Measurements from ENCODE around the gene HNF4A.

HNF4A gene

DNA sequence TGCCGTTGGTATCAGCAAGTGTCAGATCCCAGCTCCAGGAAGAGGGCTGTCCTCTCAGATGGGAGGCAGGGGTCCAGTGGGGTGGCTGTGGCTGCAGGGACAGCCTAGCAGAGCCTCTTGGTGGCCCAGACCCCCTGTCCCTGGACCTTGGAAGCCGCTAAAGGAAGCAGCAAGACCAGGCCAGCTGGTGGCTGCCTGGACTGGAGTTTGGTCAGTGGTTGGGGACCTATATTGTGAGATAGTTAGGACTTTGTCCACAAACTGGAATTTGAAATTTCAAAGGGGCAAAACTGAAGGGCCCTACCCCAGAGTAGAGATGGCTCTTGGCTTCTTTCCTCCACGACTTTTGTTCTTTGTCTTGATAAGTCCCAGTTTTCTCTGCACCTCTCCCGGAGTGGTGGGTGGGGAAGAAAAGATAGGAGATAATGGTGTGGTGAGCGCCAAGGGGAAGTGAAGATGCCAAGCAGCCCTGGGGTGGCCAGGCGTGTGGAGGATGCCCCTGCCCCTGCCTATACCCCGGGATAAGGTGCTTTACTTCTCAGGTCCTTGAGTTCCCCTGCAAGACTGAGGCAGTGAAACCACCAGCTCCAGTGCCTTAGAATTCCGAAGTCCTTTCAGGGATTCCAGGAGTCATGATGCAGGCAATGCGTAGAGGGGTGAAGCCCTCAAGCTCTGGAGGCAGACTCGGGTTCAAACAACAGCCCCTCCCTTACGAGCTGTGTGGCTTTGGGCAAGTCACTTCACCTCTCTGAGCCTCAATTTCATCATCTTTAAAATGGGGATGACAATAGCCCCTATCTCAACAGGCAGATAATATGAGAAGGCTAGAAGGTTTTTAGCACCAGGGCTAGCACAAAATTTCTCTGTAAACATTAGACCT is 40.2 kb downstream of the HNF4A start:
- no peak for DNase-seq (ENCODE audit: extremely low spot score)
- ChIA-PET CTCF (interaction anchor here (0.6 kb wide), 1 partner anchor 171 kb away, joined by 3 read pairs; no protein-coding TSS in a partner anchor), POLR2A (interaction anchor here (1.1 kb wide), 1 partner anchor 80 kb away, joined by 3 read pairs; the partner anchor contains the start of gene TTPAL)
- TF ChIP-seq ARNT (IDR thresholded peaks at IDR 0.05) (no peak), ELF4 (IDR thresholded peaks at IDR 0.05) (no peak), HDGF (IDR thresholded peaks at IDR 0.05; ENCODE audit: borderline replicate concordance) (no peak), CTBP1 (IDR thresholded peaks at IDR 0.05; ENCODE audit: borderline replicate concordance) (no peak), NFRKB (IDR thresholded peaks at IDR 0.05) (no peak), BHLHE40 (IDR thresholded peaks at IDR 0.05; ENCODE audit: borderline replicate concordance) (no peak)

DNA sequence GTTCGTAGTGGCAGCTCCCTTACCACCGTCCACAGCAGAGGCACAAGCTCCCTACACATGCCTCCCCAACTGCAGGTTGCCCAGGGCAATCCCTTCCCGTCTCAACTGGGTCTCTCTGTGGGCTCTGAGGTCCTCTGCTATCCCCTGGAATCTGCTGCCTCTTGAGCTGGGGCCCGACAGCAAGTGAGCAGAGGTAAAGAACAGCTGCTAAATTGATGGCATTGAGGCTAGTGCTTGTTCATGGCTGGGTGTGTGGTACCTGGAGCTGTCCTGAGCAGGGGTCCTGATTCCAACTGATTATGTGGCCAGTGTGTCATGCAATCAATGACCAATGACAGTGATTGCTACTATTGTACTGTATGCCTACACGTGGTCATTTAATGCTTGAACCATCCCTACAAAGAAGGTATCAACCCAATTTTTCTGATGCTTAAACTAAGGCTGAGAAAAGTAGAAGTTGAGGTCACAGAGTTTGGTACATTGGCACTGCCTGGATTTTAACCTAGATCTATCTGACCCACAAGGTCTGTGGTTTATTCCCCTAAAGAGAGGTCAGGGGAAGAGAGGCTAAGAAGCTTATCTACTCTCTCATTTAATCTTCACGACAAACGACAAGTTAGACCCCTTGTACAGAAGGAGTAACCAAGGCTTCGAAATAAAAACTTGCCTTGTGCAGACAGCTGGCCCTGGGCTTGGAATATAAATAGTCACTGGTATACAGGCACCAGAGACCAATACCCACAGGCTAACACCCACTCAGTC is 41.1 kb downstream of the HNF4A start:
- TF ChIP-seq HDGF (IDR thresholded peaks at IDR 0.05; ENCODE audit: borderline replicate concordance) (no peak), ARNT (IDR thresholded peaks at IDR 0.05) (no peak), ZNF384 (IDR thresholded peaks at IDR 0.05) (no peak), SUZ12 (IDR thresholded peaks at IDR 0.05) (no peak), L3MBTL2 (conservative IDR thresholded peaks at IDR 0.05) (no peak), FOXA1 (IDR thresholded peaks at IDR 0.05) (no peak), ELF4 (IDR thresholded peaks at IDR 0.05) (no peak), FOXK2 (IDR thresholded peaks at IDR 0.05) (no peak), LEF1 (IDR thresholded peaks at IDR 0.05; ENCODE audit: borderline replicate concordance) (no peak), FOXM1 (IDR thresholded peaks at IDR 0.05; ENCODE audit: borderline replicate concordance) (no peak), PKNOX1 (IDR thresholded peaks at IDR 0.05) (no peak), BHLHE40 (IDR thresholded peaks at IDR 0.05; ENCODE audit: borderline replicate concordance) (no peak), SP1 (IDR thresholded peaks at IDR 0.05) (no peak)
- ChIA-PET CTCF (no interaction called here), POLR2A (interaction anchor here (1.1 kb wide), 1 partner anchor 79 kb away, joined by 3 read pairs; the partner anchor contains the start of gene TTPAL)
- DNase-seq (ENCODE audit: extremely low spot score), result no peak

DNA sequence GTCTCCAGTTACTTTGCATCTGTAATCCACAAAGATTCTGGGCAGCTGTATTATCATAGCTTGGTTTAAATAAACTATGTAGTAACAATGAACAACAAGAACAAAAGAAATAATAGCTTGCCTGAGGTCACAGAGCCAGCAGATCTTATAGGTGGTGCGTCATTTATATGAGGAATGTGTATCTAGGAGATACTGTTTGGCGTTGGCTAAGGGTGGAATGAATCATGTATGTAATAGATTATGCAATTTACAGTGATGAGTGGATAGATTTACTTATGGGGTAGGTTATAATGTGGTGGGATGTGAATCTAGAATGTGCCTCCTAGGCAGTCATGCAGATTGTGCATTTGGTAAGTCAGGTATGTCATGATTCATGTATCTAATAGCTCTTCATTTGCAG is 42.8 kb downstream of the HNF4A start:
- ChIA-PET POLR2A (no interaction called here), CTCF (no interaction called here)
- DNase-seq (ENCODE audit: extremely low spot score), result no peak

DNA sequence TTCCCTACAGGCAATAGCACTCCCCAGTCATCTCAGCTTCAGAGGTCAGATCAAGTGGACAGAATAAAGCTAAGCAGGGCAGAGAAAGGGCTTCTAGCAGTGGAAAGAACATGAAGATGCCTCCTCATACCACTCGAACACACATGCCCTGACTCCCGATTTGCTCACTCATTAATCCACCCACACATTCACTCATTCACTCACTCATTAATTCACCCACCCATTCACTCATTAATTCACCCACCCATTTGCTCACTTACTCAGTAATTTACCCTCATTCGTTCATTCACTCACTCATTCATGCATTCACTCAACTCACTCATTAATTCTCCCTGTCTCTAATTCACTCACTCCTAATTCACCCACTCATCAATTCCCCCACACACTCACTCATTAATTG is 43.9 kb downstream of the HNF4A start:
- ChIA-PET CTCF (no interaction called here), POLR2A (no interaction called here)
- DNase-seq (ENCODE audit: extremely low spot score), result no peak
- TF ChIP-seq LEF1 (IDR thresholded peaks at IDR 0.05; ENCODE audit: borderline replicate concordance), result no peak
- TF ChIP-seq CTBP1 (IDR thresholded peaks at IDR 0.05; ENCODE audit: borderline replicate concordance), result no peak
- TF ChIP-seq ZNF384 (IDR thresholded peaks at IDR 0.05), result no peak
- no peak for TF ChIP-seq FOXK2 (IDR thresholded peaks at IDR 0.05)
- no peak for TF ChIP-seq ARNT (IDR thresholded peaks at IDR 0.05)
- no peak for TF ChIP-seq SP1 (IDR thresholded peaks at IDR 0.05)
- TF ChIP-seq BHLHE40 (IDR thresholded peaks at IDR 0.05; ENCODE audit: borderline replicate concordance), result no peak
- no peak for TF ChIP-seq HDGF (IDR thresholded peaks at IDR 0.05; ENCODE audit: borderline replicate concordance)
- TF ChIP-seq ELF4 (IDR thresholded peaks at IDR 0.05), result no peak
- TF ChIP-seq SUZ12 (IDR thresholded peaks at IDR 0.05), result no peak
- no peak for TF ChIP-seq PKNOX1 (IDR thresholded peaks at IDR 0.05)
- TF ChIP-seq TARDBP (IDR thresholded peaks at IDR 0.05), result no peak
- no peak for TF ChIP-seq FOXA1 (IDR thresholded peaks at IDR 0.05)
- no peak for TF ChIP-seq L3MBTL2 (conservative IDR thresholded peaks at IDR 0.05)

More for the DNA sequence above, 42.8 kb downstream of the HNF4A start:
- TF ChIP-seq BHLHE40 (IDR thresholded peaks at IDR 0.05; ENCODE audit: borderline replicate concordance) (no peak), FOXA1 (IDR thresholded peaks at IDR 0.05) (no peak)

- TF ChIP-seq LEF1 (IDR thresholded peaks at IDR 0.05; ENCODE audit: borderline replicate concordance) (no peak), FOXA1 (IDR thresholded peaks at IDR 0.05) (no peak), ARNT (IDR thresholded peaks at IDR 0.05) (no peak), SUZ12 (IDR thresholded peaks at IDR 0.05) (no peak), HDGF (IDR thresholded peaks at IDR 0.05; ENCODE audit: borderline replicate concordance) (no peak), SP1 (IDR thresholded peaks at IDR 0.05) (no peak), TARDBP (IDR thresholded peaks at IDR 0.05) (no peak), CTBP1 (IDR thresholded peaks at IDR 0.05; ENCODE audit: borderline replicate concordance) (no peak), FOXK2 (IDR thresholded peaks at IDR 0.05) (no peak), FOXM1 (IDR thresholded peaks at IDR 0.05; ENCODE audit: borderline replicate concordance) (no peak), NFRKB (IDR thresholded peaks at IDR 0.05) (no peak), BHLHE40 (IDR thresholded peaks at IDR 0.05; ENCODE audit: borderline replicate concordance) (no peak), L3MBTL2 (conservative IDR thresholded peaks at IDR 0.05) (no peak)
- CTCF ChIA-PET, result no interaction called here
- POLR2A ChIA-PET, result no interaction called here
- no peak for DNase-seq (ENCODE audit: extremely low spot score)
Observed at GRCh38 chr20:44400671-44400969, 45.1 kb downstream of the HNF4A start.

GRCh38 chr20:44400970-44401769 is 45.7 kb downstream of the HNF4A start:
- ChIA-PET CTCF (no interaction called here), POLR2A (no interaction called here)
- TF ChIP-seq ARNT (IDR thresholded peaks at IDR 0.05), result no peak
- no peak for DNase-seq (ENCODE audit: extremely low spot score)
